Measurements from ENCODE around the gene KRT39. TPM values are rescaled to one million over a fixed set of nuclear protein-coding genes. Genes with fewer than 3 reads are reported as not detected.
"Not testable (repeated sequence)": the region's sequence is repeated elsewhere in the genome, so short reads cannot be mapped to it uniquely, and the experiment has no call there.

Gene KRT39
- polyA plus RNA-seq, 2 of the 4 experiments (the other 2 are of a cell fraction), result not detected

DNA sequence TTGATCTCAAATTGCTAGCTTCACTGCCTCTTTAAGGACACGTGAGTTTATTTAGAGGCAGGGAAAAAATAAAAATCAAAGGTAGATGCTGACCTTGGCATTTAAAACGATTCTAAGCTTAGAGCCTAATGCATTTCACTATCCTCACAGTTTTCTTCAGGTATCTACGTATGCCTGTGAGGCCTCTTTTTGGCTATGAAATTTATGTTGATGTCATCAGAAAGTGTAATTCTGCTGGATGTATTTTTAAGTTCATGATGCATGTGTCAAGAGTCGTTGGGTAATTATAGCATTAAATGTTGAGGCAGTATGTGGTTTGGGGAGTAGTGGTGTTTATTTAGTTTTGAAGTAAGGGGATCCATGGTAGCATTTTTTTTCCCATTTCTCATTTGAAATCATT is 37.2 kb upstream of the KRT39 start:
- FAIRE-seq, result peak; percentile 92
- ChIA-PET POLR2A (no interaction called here), CTCF (no interaction called here)
- no peak overlapping the region for H3K4me3 ChIP-seq
- no peak overlapping the region for H3K27ac ChIP-seq
- no peak for DNase-seq (ENCODE audit: low read depth in 1 of 2, low spot score in 1 of 2)
- 60% methylated on average over 4 of the region's 4 CpGs for WGBS (ENCODE audit: missing lambda C conversion rate)
- ATAC-seq, result no peak
- no peak for TF ChIP-seq BHLHE40 (IDR thresholded peaks at IDR 0.05; ENCODE audit: low read depth, low read length)
- TF ChIP-seq HOXA7 (CRISPR knock-in tag; IDR thresholded peaks at IDR 0.05), result no peak
- TF ChIP-seq MAFK (IDR thresholded peaks at IDR 0.05; ENCODE audit: partially characterized antibody), result peak; percentile 88
- TF ChIP-seq TP53 (CRISPR knock-in tag; IDR thresholded peaks at IDR 0.05), result no peak
- no peak for TF ChIP-seq SREBF2 (IDR thresholded peaks at IDR 0.05)
- H3K4me1 ChIP-seq, result peaks cover 13% of the 10 kb centered on the region
- no peak overlapping the region for H3K4me2 ChIP-seq
- H3K9me3 ChIP-seq, result no peaks in the 10 kb centered on the region

DNA sequence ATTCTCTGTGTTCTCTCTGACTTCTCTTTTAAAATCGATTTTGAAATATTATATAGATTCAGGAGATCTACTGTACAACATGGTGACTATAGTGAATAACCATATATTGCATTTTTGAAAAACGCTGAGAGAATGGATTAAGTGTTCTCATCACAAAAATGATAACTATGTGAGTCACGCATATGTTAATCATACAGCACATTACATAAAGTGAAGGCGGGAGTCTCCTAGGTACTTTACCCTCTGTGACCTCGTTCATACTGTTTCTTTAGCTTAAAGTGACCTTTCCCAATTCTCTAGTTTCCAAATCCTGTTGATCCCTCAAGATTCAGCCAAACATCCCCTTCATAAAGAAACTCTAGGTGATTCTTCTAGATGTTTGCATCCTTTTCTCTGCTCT is 36.1 kb upstream of the KRT39 start:
- POLR2A ChIA-PET, result no interaction called here
- DNase-seq (ENCODE audit: low read depth in 1 of 2, low spot score in 1 of 2) (no peak), FAIRE-seq (peak; percentile 85), ATAC-seq (no peak)
- CTCF ChIA-PET, result no interaction called here
- no peak overlapping the region for H3K4me3 ChIP-seq
- peak overlapping the region; percentile 19; the same call in 2 of the 3 replicates for H3K4me2 ChIP-seq
- TF ChIP-seq FOSL2 (IDR thresholded peaks at IDR 0.05) (no peak), FOSL2 (CRISPR knock-in tag; IDR thresholded peaks at IDR 0.05) (0 out of 2 replicates have a peak, but pooled peaks have one; percentile 19), HDAC2 (IDR thresholded peaks at IDR 0.05) (no peak), FOSB (CRISPR knock-in tag; IDR thresholded peaks at IDR 0.05) (no peak)
- no peak overlapping the region for H3K27ac ChIP-seq
- WGBS (ENCODE audit: missing lambda C conversion rate), result 8% methylated on average over 5 of the region's 5 CpGs
- H3K9me3 ChIP-seq, result no peaks in the 10 kb centered on the region
- H3K4me1 ChIP-seq, result peaks cover 10% of the 10 kb centered on the region

DNA sequence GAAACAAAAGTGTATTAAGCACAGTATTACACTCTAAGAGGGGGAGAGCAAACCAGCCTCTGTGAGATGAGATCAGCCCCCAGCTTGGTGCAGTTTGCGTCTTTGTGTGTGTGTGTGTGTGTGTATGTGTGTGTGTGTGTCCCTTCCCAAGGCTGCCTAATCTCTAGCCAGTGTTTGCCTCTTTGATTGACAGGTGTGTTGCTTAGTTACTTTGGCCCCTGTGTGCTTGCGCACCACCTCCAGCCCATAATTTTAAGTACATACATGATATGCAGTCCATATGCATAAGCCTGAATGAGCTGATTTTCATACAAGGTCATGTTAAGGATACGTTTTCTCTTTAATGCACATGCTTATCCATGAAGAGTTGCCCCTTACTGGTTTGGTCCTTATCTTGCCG is 35.0 kb upstream of the KRT39 start:
- ChIA-PET POLR2A (no interaction called here), CTCF (interaction anchor here (0.7 to 1.0 kb wide), 2 partner anchors 17 to 547 kb away, joined by 3 read pairs; no protein-coding TSS in a partner anchor)
- ATAC-seq, result no peak
- peaks cover 10% of the 10 kb centered on the region for H3K4me1 ChIP-seq
- WGBS (ENCODE audit: missing lambda C conversion rate), result 84% methylated on average over 4 of the region's 4 CpGs
- H3K9me3 ChIP-seq, result no peaks in the 10 kb centered on the region
- H3K4me2 ChIP-seq, result no peak overlapping the region
- no peak overlapping the region for H3K27ac ChIP-seq
- no peak for FAIRE-seq
- no peak overlapping the region for H3K4me3 ChIP-seq
- TF ChIP-seq ZC3H11A (IDR thresholded peaks at IDR 0.05) (no peak), ZSCAN20 (CRISPR knock-in tag; IDR thresholded peaks at IDR 0.05) (no peak), RFX5 (IDR thresholded peaks at IDR 0.05) (no peak), SREBF2 (IDR thresholded peaks at IDR 0.05) (no peak), CEBPB (IDR thresholded peaks at IDR 0.05) (no peak), ZFP36 (IDR thresholded peaks at IDR 0.05; ENCODE audit: borderline replicate concordance, partially characterized antibody) (no peak), HDAC2 (IDR thresholded peaks at IDR 0.05) (no peak), NR3C1 (IDR thresholded peaks at IDR 0.05) (no peak)
- TF ChIP-seq, protein P1, sequence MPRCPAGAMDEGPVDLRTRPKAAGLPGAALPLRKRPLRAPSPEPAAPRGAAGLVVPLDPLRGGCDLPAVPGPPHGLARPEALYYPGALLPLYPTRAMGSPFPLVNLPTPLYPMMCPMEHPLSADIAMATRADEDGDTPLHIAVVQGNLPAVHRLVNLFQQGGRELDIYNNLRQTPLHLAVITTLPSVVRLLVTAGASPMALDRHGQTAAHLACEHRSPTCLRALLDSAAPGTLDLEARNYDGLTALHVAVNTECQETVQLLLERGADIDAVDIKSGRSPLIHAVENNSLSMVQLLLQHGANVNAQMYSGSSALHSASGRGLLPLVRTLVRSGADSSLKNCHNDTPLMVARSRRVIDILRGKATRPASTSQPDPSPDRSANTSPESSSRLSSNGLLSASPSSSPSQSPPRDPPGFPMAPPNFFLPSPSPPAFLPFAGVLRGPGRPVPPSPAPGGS (IDR thresholded peaks at IDR 0.05), result no peak
- TF ChIP-seq, protein P2, sequence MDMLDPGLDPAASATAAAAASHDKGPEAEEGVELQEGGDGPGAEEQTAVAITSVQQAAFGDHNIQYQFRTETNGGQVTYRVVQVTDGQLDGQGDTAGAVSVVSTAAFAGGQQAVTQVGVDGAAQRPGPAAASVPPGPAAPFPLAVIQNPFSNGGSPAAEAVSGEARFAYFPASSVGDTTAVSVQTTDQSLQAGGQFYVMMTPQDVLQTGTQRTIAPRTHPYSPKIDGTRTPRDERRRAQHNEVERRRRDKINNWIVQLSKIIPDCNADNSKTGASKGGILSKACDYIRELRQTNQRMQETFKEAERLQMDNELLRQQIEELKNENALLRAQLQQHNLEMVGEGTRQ (IDR thresholded peaks at IDR 0.05), result no peak
- no peak for DNase-seq (ENCODE audit: low read depth in 1 of 2, low spot score in 1 of 2)

DNA sequence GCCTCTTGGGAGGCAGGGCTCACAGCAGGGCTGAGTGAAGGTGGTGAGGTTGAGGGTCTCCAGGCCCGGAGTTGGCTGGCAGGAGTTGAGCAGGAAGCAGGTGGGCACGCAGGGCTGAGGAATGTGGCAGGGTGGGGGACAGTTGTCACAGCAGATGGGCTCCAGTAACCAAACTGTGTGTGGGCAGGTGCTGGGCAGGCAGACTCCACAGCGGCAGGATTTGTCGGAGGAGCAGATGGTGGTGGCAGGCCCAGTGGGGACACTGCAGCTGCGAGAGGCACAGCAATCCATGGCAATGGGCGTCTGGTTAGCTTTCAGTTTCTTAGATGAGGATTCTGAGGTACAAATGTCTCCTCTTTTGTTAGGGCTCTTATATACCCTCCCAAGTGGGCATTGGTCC is 32.8 kb upstream of the KRT39 start, which contains the start of gene KRTAP3-2:
Gene KRTAP3-2 (minus strand): TSS at position 344 of the 400 bp plus-strand sequence. CDS start 53 bp downstream, at position 291.
- CTCF ChIA-PET, result not testable (repeated sequence)
- 80% methylated on average over 6 of the region's 6 CpGs for WGBS (ENCODE audit: missing lambda C conversion rate)

DNA sequence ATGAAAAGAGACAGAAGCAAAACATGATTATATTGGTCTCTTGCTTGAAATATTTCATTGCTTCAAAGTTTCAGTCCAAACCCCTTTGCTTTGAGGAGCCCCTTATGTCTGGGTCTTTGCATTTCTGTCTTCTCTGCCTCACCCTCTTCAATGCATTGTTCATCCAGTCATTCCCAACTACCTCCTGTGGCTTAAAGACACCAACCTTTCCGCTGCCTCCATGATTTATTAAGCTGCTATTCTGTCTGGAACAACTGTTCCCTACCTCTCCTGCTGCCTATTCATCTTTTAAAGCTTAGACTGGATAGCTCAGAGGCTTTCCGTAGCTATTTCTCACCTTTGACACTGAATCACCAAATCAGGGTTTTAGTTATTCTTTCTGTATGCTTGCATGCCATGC is 30.6 kb upstream of the KRT39 start:
- WGBS (ENCODE audit: missing lambda C conversion rate), result 63% methylated on average over 2 of the region's 2 CpGs
- Histone ChIP-seq H3K4me1 (peaks cover under 1% of the 10 kb centered on the region; the same call in 1 of the 3 replicates), H3K27ac (no peak overlapping the region), H3K4me3 (no peak overlapping the region), H3K4me2 (no peak overlapping the region), H3K9me3 (no peaks in the 10 kb centered on the region)
- ATAC-seq (no peak), DNase-seq (ENCODE audit: low read depth in 1 of 2, low spot score in 1 of 2) (no peak), FAIRE-seq (peak; percentile 54)
- POLR2A ChIA-PET, result no interaction called here
- CTCF ChIA-PET, result no interaction called here
- TF ChIP-seq, protein P2 (IDR thresholded peaks at IDR 0.05), result no peak
- TF ChIP-seq, protein P3, sequence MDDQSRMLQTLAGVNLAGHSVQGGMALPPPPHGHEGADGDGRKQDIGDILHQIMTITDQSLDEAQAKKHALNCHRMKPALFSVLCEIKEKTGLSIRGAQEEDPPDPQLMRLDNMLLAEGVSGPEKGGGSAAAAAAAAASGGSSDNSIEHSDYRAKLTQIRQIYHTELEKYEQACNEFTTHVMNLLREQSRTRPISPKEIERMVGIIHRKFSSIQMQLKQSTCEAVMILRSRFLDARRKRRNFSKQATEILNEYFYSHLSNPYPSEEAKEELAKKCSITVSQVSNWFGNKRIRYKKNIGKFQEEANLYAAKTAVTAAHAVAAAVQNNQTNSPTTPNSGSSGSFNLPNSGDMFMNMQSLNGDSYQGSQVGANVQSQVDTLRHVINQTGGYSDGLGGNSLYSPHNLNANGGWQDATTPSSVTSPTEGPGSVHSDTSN (IDR thresholded peaks at IDR 0.05), result no peak
- no peak for TF ChIP-seq HOXA7 (CRISPR knock-in tag; IDR thresholded peaks at IDR 0.05)
- TF ChIP-seq POLR2A (IDR thresholded peaks at IDR 0.05; ENCODE audit: low read length), result no peak
- TF ChIP-seq, protein P4, sequence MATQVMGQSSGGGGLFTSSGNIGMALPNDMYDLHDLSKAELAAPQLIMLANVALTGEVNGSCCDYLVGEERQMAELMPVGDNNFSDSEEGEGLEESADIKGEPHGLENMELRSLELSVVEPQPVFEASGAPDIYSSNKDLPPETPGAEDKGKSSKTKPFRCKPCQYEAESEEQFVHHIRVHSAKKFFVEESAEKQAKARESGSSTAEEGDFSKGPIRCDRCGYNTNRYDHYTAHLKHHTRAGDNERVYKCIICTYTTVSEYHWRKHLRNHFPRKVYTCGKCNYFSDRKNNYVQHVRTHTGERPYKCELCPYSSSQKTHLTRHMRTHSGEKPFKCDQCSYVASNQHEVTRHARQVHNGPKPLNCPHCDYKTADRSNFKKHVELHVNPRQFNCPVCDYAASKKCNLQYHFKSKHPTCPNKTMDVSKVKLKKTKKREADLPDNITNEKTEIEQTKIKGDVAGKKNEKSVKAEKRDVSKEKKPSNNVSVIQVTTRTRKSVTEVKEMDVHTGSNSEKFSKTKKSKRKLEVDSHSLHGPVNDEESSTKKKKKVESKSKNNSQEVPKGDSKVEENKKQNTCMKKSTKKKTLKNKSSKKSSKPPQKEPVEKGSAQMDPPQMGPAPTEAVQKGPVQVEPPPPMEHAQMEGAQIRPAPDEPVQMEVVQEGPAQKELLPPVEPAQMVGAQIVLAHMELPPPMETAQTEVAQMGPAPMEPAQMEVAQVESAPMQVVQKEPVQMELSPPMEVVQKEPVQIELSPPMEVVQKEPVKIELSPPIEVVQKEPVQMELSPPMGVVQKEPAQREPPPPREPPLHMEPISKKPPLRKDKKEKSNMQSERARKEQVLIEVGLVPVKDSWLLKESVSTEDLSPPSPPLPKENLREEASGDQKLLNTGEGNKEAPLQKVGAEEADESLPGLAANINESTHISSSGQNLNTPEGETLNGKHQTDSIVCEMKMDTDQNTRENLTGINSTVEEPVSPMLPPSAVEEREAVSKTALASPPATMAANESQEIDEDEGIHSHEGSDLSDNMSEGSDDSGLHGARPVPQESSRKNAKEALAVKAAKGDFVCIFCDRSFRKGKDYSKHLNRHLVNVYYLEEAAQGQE (IDR thresholded peaks at IDR 0.05), result no peak
- no peak for TF ChIP-seq FOXS1 (CRISPR knock-in tag; IDR thresholded peaks at IDR 0.05)
- TF ChIP-seq CBX8 (IDR thresholded peaks at IDR 0.05), result no peak

More for the DNA sequence above, 32.8 kb upstream of the KRT39 start, which contains the start of gene KRTAP3-2:
- ATAC-seq; H3K4me2 ChIP-seq; H3K4me3 ChIP-seq; DNase-seq (ENCODE audit: low read depth in 1 of 2, low spot score in 1 of 2); H3K27ac ChIP-seq; H3K9me3 ChIP-seq; FAIRE-seq; POLR2A ChIA-PET: not testable (repeated sequence)
- H3K4me1 ChIP-seq, result peaks cover 10% of the 10 kb centered on the region

All from A549 (cell line).